Measurements from ENCODE around the gene PNLIP.

PNLIP gene

GRCh38 chr10:116526219-116526618 is 19.5 kb upstream of the PNLIP start:
- H3K27ac ChIP-seq = no peak overlapping the region
- no peak for TF ChIP-seq ZFX (IDR thresholded peaks at IDR 0.05)
- TF ChIP-seq, protein P1, sequence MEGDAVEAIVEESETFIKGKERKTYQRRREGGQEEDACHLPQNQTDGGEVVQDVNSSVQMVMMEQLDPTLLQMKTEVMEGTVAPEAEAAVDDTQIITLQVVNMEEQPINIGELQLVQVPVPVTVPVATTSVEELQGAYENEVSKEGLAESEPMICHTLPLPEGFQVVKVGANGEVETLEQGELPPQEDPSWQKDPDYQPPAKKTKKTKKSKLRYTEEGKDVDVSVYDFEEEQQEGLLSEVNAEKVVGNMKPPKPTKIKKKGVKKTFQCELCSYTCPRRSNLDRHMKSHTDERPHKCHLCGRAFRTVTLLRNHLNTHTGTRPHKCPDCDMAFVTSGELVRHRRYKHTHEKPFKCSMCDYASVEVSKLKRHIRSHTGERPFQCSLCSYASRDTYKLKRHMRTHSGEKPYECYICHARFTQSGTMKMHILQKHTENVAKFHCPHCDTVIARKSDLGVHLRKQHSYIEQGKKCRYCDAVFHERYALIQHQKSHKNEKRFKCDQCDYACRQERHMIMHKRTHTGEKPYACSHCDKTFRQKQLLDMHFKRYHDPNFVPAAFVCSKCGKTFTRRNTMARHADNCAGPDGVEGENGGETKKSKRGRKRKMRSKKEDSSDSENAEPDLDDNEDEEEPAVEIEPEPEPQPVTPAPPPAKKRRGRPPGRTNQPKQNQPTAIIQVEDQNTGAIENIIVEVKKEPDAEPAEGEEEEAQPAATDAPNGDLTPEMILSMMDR (conservative IDR thresholded peaks at IDR 0.05) = no peak

GRCh38 chr10:116536810-116537209 is 8.9 kb upstream of the PNLIP start:
- no peak overlapping the region for H3K27ac ChIP-seq
- TF ChIP-seq, protein P1 (conservative IDR thresholded peaks at IDR 0.05) = no peak
- no peak for TF ChIP-seq ZFX (IDR thresholded peaks at IDR 0.05)

DNA sequence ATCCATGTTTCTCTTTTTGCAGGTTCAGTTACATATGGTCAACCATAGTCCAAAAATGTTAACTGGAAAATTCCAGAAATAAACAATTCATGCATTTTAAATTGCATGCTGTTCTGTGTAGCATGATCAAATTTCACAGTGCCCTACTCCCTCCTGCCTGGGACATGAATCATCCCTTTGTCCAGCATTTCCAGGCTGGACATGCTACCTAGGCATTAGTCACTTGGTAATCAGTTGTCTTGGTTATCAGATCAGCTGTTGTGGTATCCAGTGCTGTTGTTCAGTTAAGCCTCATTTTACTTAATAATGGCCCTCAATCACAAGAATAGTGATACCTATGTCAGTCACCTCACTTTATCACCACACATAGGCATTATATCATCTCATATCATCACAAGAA is 7.3 kb upstream of the PNLIP start:
- TF ChIP-seq, protein P1 (conservative IDR thresholded peaks at IDR 0.05) = no peak
- no peak for TF ChIP-seq ZFX (IDR thresholded peaks at IDR 0.05)
- H3K27ac ChIP-seq = no peak overlapping the region

DNA sequence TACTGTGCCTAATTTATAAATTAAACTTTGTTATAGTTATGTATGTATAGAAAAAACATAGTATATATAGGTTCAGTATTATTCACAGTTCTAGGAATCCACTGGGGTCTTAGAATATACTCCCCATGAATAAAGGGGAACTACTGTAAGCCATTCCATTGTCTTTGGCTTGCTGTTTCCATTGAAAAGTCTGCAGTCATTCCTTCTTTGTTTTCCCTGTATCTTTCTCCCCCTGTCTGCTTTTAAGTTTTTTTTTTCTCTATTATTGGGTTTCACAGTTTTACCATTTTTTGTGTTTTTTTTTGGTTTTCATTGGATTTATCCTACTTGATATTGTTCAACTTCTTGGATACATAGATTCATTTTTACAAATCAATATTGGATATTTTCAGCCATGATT is 6.7 kb upstream of the PNLIP start:
- H3K27ac ChIP-seq = no peak overlapping the region
- TF ChIP-seq, protein P1 (conservative IDR thresholded peaks at IDR 0.05) = no peak
- TF ChIP-seq ZFX (IDR thresholded peaks at IDR 0.05) = no peak

DNA sequence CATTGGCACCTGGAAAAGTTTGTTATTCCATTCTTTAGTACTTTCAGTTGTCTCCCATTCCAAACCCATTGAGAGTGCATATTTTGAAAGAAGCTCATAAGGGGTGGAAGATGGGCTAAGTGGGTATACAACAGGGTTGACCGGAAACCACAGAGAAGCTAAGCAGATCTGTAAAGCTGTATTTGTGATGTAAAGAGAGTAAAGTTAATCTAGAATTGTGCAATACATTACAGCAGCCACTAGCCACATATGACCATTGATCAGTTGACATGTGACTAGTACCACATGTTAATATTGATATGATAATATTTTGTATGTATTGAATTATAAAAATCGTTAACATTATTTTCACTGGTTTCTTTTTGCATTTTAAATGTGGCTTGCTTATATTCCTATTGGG is 4.9 kb upstream of the PNLIP start:
- no peak overlapping the region for H3K27ac ChIP-seq
- TF ChIP-seq, protein P1 (conservative IDR thresholded peaks at IDR 0.05) = no peak
- TF ChIP-seq ZFX (IDR thresholded peaks at IDR 0.05) = no peak

- TF ChIP-seq, protein P1 (conservative IDR thresholded peaks at IDR 0.05) = no peak
- TF ChIP-seq ZFX (IDR thresholded peaks at IDR 0.05) = no peak
- H3K27ac ChIP-seq = no peak overlapping the region
Observed at GRCh38 chr10:116542007-116542677, 3.6 kb upstream of the PNLIP start.

GRCh38 chr10:116545122-116545521 is 609 bp upstream of the PNLIP start:
- H3K27ac ChIP-seq = no peak overlapping the region
- TF ChIP-seq, protein P1 (conservative IDR thresholded peaks at IDR 0.05) = no peak
- TF ChIP-seq ZFX (IDR thresholded peaks at IDR 0.05) = no peak

All from C4-2B (cell line).